HepG2 (cell line): ENCODE results near the gene MACROD2. TPM values are rescaled to one million over a fixed set of nuclear protein-coding genes. Genes with fewer than 3 reads are reported as not detected.

Experiments used
- CAMTA2 ChIP-seq: sonication (generic); formaldehyde crosslinking; IDR thresholded peaks from 2 replicates; pipeline ENCODE4 v1.4.0; 2020; ENCODE audit warnings: mild to moderate bottlenecking, missing genetic modification reagents, borderline replicate concordance
- CREM ChIP-seq, 2 experiments: sonication (generic) in 1 of 2; formaldehyde crosslinking in 1 of 2; IDR thresholded peaks; 2 replicates each; pipeline versions ENCODE4 v1.4.0 to v1.6.1; 2016 to 2020; ENCODE audit warnings: antibody characterized with exemption in 1 of 2, mild to moderate bottlenecking in 1 of 2, missing genetic modification reagents in 1 of 2
- CTCF ChIP-seq: sonication (generic); formaldehyde crosslinking; IDR thresholded peaks from 2 replicates; pipeline ENCODE4 v1.5.0; 2020; ENCODE audit warnings: mild to moderate bottlenecking, missing genetic modification reagents, moderate library complexity
- HNRNPL ChIP-seq: fragments of 200-400 bp; formaldehyde crosslinking; IDR thresholded peaks from 2 replicates; pipeline ENCODE4 v1.6.1; 2017; ENCODE audit warnings: mild to moderate bottlenecking, low read depth, low read length
- MIXL1 ChIP-seq: IDR thresholded peaks from 2 replicates; pipeline ENCODE4 v1.6.1; 2016
- NFRKB ChIP-seq: fragments of 450-650 bp; IDR thresholded peaks from 2 replicates; pipeline ENCODE4 v1.6.1; 2017
- PAF1 ChIP-seq: IDR thresholded peaks from 2 replicates; pipeline ENCODE4 v1.6.1; 2016; ENCODE audit warnings: missing genetic modification reagents, missing compliant biosample characterization
- RFXANK ChIP-seq: IDR thresholded peaks from 2 replicates; pipeline ENCODE4 v1.6.1; 2016
- SKI ChIP-seq: fragments of 450-650 bp; IDR thresholded peaks from one replicate; pipeline ENCODE4 v1.6.1; 2018; ENCODE audit warnings: mild to moderate bottlenecking; ENCODE audit not compliant: partially characterized antibody
- SMARCE1 ChIP-seq: fragments of 450-650 bp; IDR thresholded peaks from 2 replicates; pipeline ENCODE4 v1.6.1; 2017; ENCODE audit warnings: borderline replicate concordance
- SNAPC2 ChIP-seq: sonication (generic); formaldehyde crosslinking; IDR thresholded peaks from 2 replicates; pipeline ENCODE4 v1.8.1; 2022; ENCODE audit warnings: mild to moderate bottlenecking, missing genetic modification reagents
- SP140L ChIP-seq: sonication (generic); formaldehyde crosslinking; IDR thresholded peaks from 2 replicates; pipeline ENCODE4 v1.4.0; 2020; ENCODE audit warnings: missing genetic modification reagents, borderline replicate concordance
- YEATS2 ChIP-seq: sonication (generic); formaldehyde crosslinking; IDR thresholded peaks from 2 replicates; pipeline ENCODE4 v1.4.0; 2020; ENCODE audit warnings: missing genetic modification reagents, borderline replicate concordance
- ZFP36L1 ChIP-seq: sonication (generic); formaldehyde crosslinking; IDR thresholded peaks from 2 replicates; pipeline ENCODE4 v1.8.0; 2022; ENCODE audit warnings: mild to moderate bottlenecking, missing genetic modification reagents, moderate library complexity
- ZFP82 ChIP-seq: sonication (generic); formaldehyde crosslinking; IDR thresholded peaks from 2 replicates; pipeline ENCODE4 v1.5.1; 2020; ENCODE audit warnings: mild to moderate bottlenecking, missing genetic modification reagents, borderline replicate concordance
- ZNF121 ChIP-seq: sonication (generic); formaldehyde crosslinking; IDR thresholded peaks from 2 replicates; pipeline ENCODE4 v1.5.0; 2020; ENCODE audit warnings: mild to moderate bottlenecking, missing genetic modification reagents
- ZNF350 ChIP-seq: sonication (generic); formaldehyde crosslinking; IDR thresholded peaks from 2 replicates; pipeline ENCODE4 v1.4.0; 2020; ENCODE audit warnings: mild to moderate bottlenecking, low read depth, missing genetic modification reagents, borderline replicate concordance
- ZNF547 ChIP-seq: sonication (generic); formaldehyde crosslinking; IDR thresholded peaks from 2 replicates; pipeline ENCODE4 v1.5.1; 2020; ENCODE audit warnings: mild to moderate bottlenecking, missing genetic modification reagents
- ZNF572 ChIP-seq: sonication (generic); formaldehyde crosslinking; IDR thresholded peaks from 2 replicates; pipeline ENCODE4 v1.5.1; 2020; ENCODE audit warnings: mild to moderate bottlenecking, missing genetic modification reagents
- ZNF660 ChIP-seq: sonication (generic); formaldehyde crosslinking; IDR thresholded peaks from 2 replicates; pipeline ENCODE4 v1.5.1; 2020; ENCODE audit warnings: mild to moderate bottlenecking, low read depth, missing genetic modification reagents, borderline replicate concordance
- polyA plus RNA-seq, 8 experiments: library from polyadenylated mRNA; depleted of rRNA in 3 of 8; stranded (reverse) in 7 of 8; unstranded in 1 of 8; fragments of >200 nt; fragmentation: Illumina TruSeq in 4 of 8; extraction: Trizol in 4 of 8; gene quantifications; 2 replicates each; pipeline versions ENCODE4 v1.2.1 to v1.2.3, GENCODE V29; 2011 to 2016; ENCODE audit warnings: low read depth in 4 of 8, missing spikeins in 1 of 8, mixed read lengths in 1 of 8; ENCODE audit not compliant: insufficient read depth in 1 of 8
- total RNA-seq, 5 experiments: library from RNA; depleted of rRNA; stranded (reverse); fragments of >200 nt; fragmentation: Illumina TruSeq; extraction: Trizol; gene quantifications; 2 replicates each; pipeline ENCODE4 v1.2.3, GENCODE V29; 2016; ENCODE audit warnings: low read depth in 1 of 5
- TF ChIP-seq, protein P1 (sequence below): sonication (generic); formaldehyde crosslinking; IDR thresholded peaks from 2 replicates; pipeline ENCODE4 v1.5.1; 2020; ENCODE audit warnings: missing genetic modification reagents, mild to moderate bottlenecking, borderline replicate concordance
- TF ChIP-seq, protein P2 (sequence below): sonication (generic); formaldehyde crosslinking; IDR thresholded peaks from 2 replicates; pipeline ENCODE4 v1.5.0; 2020; ENCODE audit warnings: mild to moderate bottlenecking, low read depth, missing genetic modification reagents, borderline replicate concordance
- TF ChIP-seq, protein P3 (sequence below): sonication (generic); formaldehyde crosslinking; IDR thresholded peaks from 2 replicates; pipeline ENCODE4 v1.9.0; 2021; ENCODE audit warnings: missing genetic modification reagents, mild to moderate bottlenecking, borderline replicate concordance
- TF ChIP-seq, protein P4 (sequence below): fragments of 450-650 bp; IDR thresholded peaks from 2 replicates; pipeline ENCODE4 v1.6.1; 2016
- TF ChIP-seq, protein P5 (sequence below): sonication (generic); formaldehyde crosslinking; IDR thresholded peaks from 2 replicates; pipeline ENCODE4 v1.8.0; 2022; ENCODE audit warnings: missing genetic modification reagents, low read depth, mild to moderate bottlenecking, borderline replicate concordance

MACROD2 gene
- total and polyA plus RNA-seq, 2 of the 13 experiments (the other 11 are each of a cell fraction or from before 2014, with no cell fraction given) = 0.13 to 0.51 TPM

- TF ChIP-seq, protein P1, sequence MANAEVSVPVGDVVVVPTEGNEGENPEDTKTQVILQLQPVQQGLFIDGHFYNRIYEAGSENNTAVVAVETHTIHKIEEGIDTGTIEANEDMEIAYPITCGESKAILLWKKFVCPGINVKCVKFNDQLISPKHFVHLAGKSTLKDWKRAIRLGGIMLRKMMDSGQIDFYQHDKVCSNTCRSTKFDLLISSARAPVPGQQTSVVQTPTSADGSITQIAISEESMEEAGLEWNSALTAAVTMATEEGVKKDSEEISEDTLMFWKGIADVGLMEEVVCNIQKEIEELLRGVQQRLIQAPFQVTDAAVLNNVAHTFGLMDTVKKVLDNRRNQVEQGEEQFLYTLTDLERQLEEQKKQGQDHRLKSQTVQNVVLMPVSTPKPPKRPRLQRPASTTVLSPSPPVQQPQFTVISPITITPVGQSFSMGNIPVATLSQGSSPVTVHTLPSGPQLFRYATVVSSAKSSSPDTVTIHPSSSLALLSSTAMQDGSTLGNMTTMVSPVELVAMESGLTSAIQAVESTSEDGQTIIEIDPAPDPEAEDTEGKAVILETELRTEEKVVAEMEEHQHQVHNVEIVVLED (CRISPR knock-in tag) = no peak
- TF ChIP-seq SKI (no peak), ZNF547 (CRISPR knock-in tag) (no peak), NFRKB (no peak), ZNF572 (CRISPR knock-in tag) (no peak), ZFP36L1 (CRISPR knock-in tag) (0 out of 2 replicates have a peak, but pooled peaks have one; percentile 21), YEATS2 (CRISPR knock-in tag) (peak; percentile 60; the same call in 1 of the 2 replicates), PAF1 (no peak), HNRNPL (no peak), SP140L (CRISPR knock-in tag) (peak; percentile 92; the same call in 1 of the 2 replicates), SMARCE1 (no peak), ZNF350 (no peak), ZFP82 (CRISPR knock-in tag) (no peak), SNAPC2 (no peak), CREM (IDR thresholded peaks at IDR 0.05) (peak; percentile 82), CREM (CRISPR knock-in tag; IDR thresholded peaks at IDR 0.05) (no peak), CTCF (CRISPR knock-in tag) (no peak), CAMTA2 (CRISPR knock-in tag) (no peak), ZNF660 (CRISPR knock-in tag) (no peak), MIXL1 (CRISPR knock-in tag) (peak; percentile 74; the same call in 1 of the 2 replicates), ZNF121 (no peak), RFXANK (CRISPR knock-in tag) (no peak)
- TF ChIP-seq, protein P2, sequence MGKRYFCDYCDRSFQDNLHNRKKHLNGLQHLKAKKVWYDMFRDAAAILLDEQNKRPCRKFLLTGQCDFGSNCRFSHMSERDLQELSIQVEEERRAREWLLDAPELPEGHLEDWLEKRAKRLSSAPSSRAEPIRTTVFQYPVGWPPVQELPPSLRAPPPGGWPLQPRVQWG (CRISPR knock-in tag) = no peak
- TF ChIP-seq, protein P3, sequence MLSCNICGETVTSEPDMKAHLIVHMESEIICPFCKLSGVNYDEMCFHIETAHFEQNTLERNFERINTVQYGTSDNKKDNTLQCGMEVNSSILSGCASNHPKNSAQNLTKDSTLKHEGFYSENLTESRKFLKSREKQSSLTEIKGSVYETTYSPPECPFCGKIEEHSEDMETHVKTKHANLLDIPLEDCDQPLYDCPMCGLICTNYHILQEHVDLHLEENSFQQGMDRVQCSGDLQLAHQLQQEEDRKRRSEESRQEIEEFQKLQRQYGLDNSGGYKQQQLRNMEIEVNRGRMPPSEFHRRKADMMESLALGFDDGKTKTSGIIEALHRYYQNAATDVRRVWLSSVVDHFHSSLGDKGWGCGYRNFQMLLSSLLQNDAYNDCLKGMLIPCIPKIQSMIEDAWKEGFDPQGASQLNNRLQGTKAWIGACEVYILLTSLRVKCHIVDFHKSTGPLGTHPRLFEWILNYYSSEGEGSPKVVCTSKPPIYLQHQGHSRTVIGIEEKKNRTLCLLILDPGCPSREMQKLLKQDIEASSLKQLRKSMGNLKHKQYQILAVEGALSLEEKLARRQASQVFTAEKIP = no peak
- TF ChIP-seq, protein P4, sequence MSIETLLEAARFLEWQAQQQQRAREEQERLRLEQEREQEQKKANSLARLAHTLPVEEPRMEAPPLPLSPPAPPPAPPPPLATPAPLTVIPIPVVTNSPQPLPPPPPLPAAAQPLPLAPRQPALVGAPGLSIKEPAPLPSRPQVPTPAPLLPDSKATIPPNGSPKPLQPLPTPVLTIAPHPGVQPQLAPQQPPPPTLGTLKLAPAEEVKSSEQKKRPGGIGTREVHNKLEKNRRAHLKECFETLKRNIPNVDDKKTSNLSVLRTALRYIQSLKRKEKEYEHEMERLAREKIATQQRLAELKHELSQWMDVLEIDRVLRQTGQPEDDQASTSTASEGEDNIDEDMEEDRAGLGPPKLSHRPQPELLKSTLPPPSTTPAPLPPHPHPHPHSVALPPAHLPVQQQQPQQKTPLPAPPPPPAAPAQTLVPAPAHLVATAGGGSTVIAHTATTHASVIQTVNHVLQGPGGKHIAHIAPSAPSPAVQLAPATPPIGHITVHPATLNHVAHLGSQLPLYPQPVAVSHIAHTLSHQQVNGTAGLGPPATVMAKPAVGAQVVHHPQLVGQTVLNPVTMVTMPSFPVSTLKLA = no peak
- TF ChIP-seq, protein P5, sequence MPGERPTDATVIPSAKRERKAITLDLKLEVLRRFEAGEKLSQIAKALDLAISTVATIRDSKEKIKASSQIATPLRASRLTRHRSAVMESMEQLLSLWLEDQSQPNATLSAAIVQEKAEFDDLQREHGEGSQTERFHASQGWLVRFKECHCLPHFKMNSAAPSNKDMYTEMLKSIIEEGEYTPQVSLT = no peak
Observed at GRCh38 chr20:14991023-14991422, 995.7 kb downstream of the MACROD2 start (continued).
